ENCODE measurements around the gene CLRN1.

- TF ChIP-seq, protein P1, sequence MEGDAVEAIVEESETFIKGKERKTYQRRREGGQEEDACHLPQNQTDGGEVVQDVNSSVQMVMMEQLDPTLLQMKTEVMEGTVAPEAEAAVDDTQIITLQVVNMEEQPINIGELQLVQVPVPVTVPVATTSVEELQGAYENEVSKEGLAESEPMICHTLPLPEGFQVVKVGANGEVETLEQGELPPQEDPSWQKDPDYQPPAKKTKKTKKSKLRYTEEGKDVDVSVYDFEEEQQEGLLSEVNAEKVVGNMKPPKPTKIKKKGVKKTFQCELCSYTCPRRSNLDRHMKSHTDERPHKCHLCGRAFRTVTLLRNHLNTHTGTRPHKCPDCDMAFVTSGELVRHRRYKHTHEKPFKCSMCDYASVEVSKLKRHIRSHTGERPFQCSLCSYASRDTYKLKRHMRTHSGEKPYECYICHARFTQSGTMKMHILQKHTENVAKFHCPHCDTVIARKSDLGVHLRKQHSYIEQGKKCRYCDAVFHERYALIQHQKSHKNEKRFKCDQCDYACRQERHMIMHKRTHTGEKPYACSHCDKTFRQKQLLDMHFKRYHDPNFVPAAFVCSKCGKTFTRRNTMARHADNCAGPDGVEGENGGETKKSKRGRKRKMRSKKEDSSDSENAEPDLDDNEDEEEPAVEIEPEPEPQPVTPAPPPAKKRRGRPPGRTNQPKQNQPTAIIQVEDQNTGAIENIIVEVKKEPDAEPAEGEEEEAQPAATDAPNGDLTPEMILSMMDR (IDR thresholded peaks at IDR 0.05; ENCODE audit: low read depth, low read length): no peak
- TF ChIP-seq EZH2phosphoT487 (IDR thresholded peaks at IDR 0.05; ENCODE audit: low read depth): no peak
Measured at GRCh38 chr3:150878996-150879575, 93.4 kb downstream of the CLRN1 start.

Data from OCI-LY3 (cell line).